ENCODE results near the gene SP3. TPM values are rescaled to one million over a fixed set of nuclear protein-coding genes. Genes with fewer than 3 reads are reported as not detected.

SP3 gene
- polyA plus RNA-seq, 2 of the 4 experiments (the other 2 are of a cell fraction) = 40.1 to 83.1 TPM

- CTCF ChIA-PET = interaction anchor here (1.1 to 1.5 kb wide), 3 partner anchors 14 to 479 kb away, joined by 3 to 5 read pairs (median 4); no protein-coding TSS in a partner anchor
- POLR2A ChIA-PET = no interaction called here
- Histone ChIP-seq H3K27ac (no peak overlapping the region), H3K9me3 (no peaks in the 10 kb centered on the region), H3K4me2 (no peak overlapping the region), H3K4me3 (no peak overlapping the region), H3K4me1 (no peaks in the 10 kb centered on the region)
- 73% methylated on average over 4 of the region's 4 CpGs for WGBS (ENCODE audit: missing lambda C conversion rate)
- TF ChIP-seq POLR2AphosphoS2 (conservative IDR thresholded peaks at IDR 0.05; ENCODE audit: low read length) (no peak), HMGXB4 (CRISPR knock-in tag; IDR thresholded peaks at IDR 0.05; ENCODE audit: borderline replicate concordance) (no peak), PHF8 (IDR thresholded peaks at IDR 0.05; ENCODE audit: borderline replicate concordance, low read depth) (no peak), REST (IDR thresholded peaks at IDR 0.05) (no peak), HOXB13 (CRISPR knock-in tag; IDR thresholded peaks at IDR 0.05; ENCODE audit: low read depth) (no peak), ZNF302 (CRISPR knock-in tag; IDR thresholded peaks at IDR 0.05) (no peak), POLR2A (IDR thresholded peaks at IDR 0.05; ENCODE audit: low read length) (no peak), TP53 (CRISPR knock-in tag; IDR thresholded peaks at IDR 0.05) (no peak), RNF2 (IDR thresholded peaks at IDR 0.05; ENCODE audit: borderline replicate concordance, low read depth) (no peak), SMC3 (IDR thresholded peaks at IDR 0.05) (no peak), MAX (IDR thresholded peaks at IDR 0.05) (no peak), RFX5 (IDR thresholded peaks at IDR 0.05) (no peak), CBX8 (IDR thresholded peaks at IDR 0.05) (no peak), HOXB5 (CRISPR knock-in tag; IDR thresholded peaks at IDR 0.05) (no peak), CHD2 (IDR thresholded peaks at IDR 0.05; ENCODE audit: low read length, partially characterized antibody) (no peak), EHMT2 (IDR thresholded peaks at IDR 0.05; ENCODE audit: low read depth) (no peak)
- no peak for DNase-seq (ENCODE audit: low read depth in 1 of 2, low spot score in 1 of 2)
- no peak for FAIRE-seq
- ATAC-seq = no peak
Measured at GRCh38 chr2:173862612-173863217, 102.5 kb downstream of the SP3 start.

- POLR2A ChIA-PET = no interaction called here
- Histone ChIP-seq H3K4me3 (no peak overlapping the region), H3K27ac (no peak overlapping the region), H3K4me2 (no peak overlapping the region), H3K4me1 (no peaks in the 10 kb centered on the region; the same call in 2 of the 3 replicates), H3K9me3 (no peaks in the 10 kb centered on the region)
- WGBS (ENCODE audit: missing lambda C conversion rate) = 70% methylated on average over 6 of the region's 6 CpGs
- CTCF ChIA-PET = interaction anchor here (1.1 to 1.2 kb wide), 2 partner anchors 14 to 15 kb away, joined by 3 to 5 read pairs; no protein-coding TSS in a partner anchor
- DNase-seq (ENCODE audit: low read depth in 1 of 2, low spot score in 1 of 2) (no peak), ATAC-seq (no peak), FAIRE-seq (no peak)
- no peak for TF ChIP-seq RFX5 (IDR thresholded peaks at IDR 0.05)
- no peak for TF ChIP-seq CBX2 (IDR thresholded peaks at IDR 0.05; ENCODE audit: borderline replicate concordance, low read depth)
- TF ChIP-seq BCL3 (IDR thresholded peaks at IDR 0.05) = no peak
- TF ChIP-seq GATA3 (IDR thresholded peaks at IDR 0.05; ENCODE audit: borderline replicate concordance) = no peak
- no peak for TF ChIP-seq ATOH8 (CRISPR knock-in tag; IDR thresholded peaks at IDR 0.05; ENCODE audit: low read depth)
- no peak for TF ChIP-seq HEYL (CRISPR knock-in tag; IDR thresholded peaks at IDR 0.05)
- no peak for TF ChIP-seq USF2 (IDR thresholded peaks at IDR 0.05)
- TF ChIP-seq POLR2A (IDR thresholded peaks at IDR 0.05; ENCODE audit: low read length) = no peak
- no peak for TF ChIP-seq RAD21 (conservative IDR thresholded peaks at IDR 0.05 in 1 of 2, IDR thresholded peaks at IDR 0.05 in 1 of 2)
- TF ChIP-seq HOXB13 (CRISPR knock-in tag; IDR thresholded peaks at IDR 0.05; ENCODE audit: low read depth) = no peak
- no peak for TF ChIP-seq TFCP2L1 (CRISPR knock-in tag; IDR thresholded peaks at IDR 0.05)
- TF ChIP-seq PHF8 (IDR thresholded peaks at IDR 0.05; ENCODE audit: borderline replicate concordance, low read depth) = no peak
- TF ChIP-seq MAFK (IDR thresholded peaks at IDR 0.05; ENCODE audit: partially characterized antibody) = no peak
- TF ChIP-seq EP300 (IDR thresholded peaks at IDR 0.05) = no peak
- TF ChIP-seq PBX3 (IDR thresholded peaks at IDR 0.05) = no peak
- TF ChIP-seq MAZ (IDR thresholded peaks at IDR 0.05; ENCODE audit: borderline replicate concordance, low read depth, low read length) = no peak
Measured at GRCh38 chr2:173860566-173860965, 104.6 kb downstream of the SP3 start.
